NCI-H774 (cell line): ENCODE data around the gene TMOD2.

Source experiments
- DNase-seq: peaks from one replicate; lab custom pipeline; 2025; lab: John Stamatoyannopoulos, UW

TMOD2 gene

DNA sequence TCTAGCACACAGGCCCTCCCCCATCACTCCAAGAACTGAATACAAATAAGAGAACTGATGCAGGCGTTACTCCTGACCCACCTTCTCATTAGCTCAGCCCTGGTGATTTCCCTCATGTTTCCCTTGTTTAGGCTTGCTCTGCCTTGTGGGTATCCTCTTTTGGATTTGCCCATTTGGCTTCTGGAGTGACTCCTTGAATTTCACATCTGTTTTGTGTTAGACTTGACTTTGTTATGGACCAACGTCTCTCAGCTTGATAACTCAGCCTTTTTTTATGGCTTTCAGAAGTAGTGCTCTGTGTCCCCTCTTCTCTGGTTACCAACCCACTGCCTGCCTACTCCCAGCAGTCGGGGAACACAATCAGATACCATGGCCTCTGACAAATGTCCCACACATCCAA is 66.8 kb downstream of the TMOD2 start:
- DNase-seq = no peak

- DNase-seq = no peak
Observed at GRCh38 chr15:51825698-51826097, 74.3 kb downstream of the TMOD2 start.

- DNase-seq = no peak
Observed at GRCh38 chr15:51828621-51829375, 77.4 kb downstream of the TMOD2 start.

DNA sequence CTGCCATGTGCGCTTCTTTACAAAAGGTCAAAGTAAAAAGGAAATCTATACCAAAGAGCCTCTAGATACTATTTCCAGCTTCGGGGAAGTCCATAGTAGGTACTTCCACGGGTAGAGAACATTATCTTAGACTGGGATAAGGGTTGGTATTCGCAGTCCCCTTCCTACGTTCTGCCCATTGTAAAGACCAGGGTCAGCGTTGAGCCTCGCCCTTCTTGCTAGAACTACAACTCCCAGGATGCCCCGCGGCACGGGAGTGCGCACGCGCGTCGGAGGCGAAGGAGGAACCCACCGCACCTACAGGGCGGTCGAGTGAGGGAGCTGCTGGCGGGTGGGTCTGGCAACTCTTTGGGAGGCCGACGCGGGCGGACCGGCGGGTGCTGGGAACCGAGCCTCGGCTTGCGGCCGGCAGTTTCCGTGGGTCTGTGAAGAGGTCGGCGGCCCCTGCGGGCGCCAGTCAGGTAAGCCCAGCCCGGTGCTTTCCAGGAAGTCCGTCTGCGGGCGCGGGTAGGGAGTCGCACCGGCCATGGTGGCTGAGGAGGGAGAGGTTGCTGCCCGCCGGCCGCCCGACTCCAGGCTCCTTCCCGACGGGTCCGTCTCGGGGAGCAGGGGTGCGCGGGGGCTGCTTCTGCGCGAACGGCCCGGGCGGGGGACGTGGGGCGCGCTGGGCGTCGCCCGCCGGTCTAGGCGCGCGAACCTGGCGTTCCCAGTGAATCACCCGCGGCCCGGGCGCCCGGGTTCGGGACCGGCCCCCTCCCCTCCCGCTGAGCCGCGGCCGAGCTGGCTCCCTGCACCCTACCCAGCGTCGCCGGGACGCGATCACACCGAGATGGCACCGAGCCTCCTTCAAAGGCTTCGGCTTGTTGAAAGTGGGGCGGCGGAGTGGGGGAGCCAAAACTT is 78.2 kb downstream of the TMOD2 start, which contains the start of gene TMOD3:
TMOD3 (plus strand) TSS at position 278 of the 900 bp plus-strand sequence. CDS start 33,232 bp downstream, outside the sequence.
- DNase-seq = peak; percentile 89

DNA sequence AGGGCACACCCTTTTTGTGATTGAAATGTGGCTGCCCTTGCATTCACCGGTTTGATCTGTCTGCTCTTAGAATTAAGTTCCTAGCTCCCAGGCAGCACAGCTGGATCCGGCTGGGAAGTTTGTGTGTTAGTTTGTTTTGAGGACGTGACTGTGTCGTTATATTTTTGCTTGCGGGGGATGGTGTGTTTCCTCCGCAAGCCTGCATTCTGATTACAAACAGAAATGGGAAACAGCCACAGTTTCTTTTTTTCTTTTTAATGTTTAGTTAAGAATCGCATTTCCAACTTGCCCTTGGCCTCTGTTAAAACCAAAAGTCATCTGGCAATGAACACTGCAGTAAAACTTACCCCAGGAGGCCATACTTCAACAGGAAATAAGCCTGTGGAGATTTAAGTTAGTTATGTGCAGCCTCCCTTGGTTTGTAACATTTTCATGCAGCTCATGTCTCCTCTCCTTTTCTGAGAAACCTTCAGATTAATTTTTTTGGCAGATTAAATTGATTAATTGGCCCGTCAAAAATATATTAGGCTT is 78.9 kb downstream of the TMOD2 start:
- DNase-seq = no peak

DNA sequence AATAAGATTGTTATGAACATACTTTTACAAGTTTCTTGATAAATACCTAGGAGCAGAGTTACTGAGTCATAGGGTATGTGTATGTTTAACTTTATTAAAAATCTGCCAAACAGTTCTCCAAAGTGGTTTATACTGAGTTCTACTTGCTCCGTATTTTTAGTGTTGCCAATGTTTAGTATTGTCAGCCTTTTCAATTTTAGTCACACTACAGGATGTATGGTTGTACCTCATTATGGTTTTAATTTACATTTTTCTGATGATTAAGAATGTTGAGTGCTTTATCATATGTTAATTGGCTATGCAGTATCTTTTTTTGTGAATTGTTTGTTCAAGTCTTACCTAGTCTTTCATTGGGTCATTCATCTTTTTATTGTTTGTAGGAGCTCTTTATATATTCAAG is 82.4 kb downstream of the TMOD2 start:
- no peak for DNase-seq

DNA sequence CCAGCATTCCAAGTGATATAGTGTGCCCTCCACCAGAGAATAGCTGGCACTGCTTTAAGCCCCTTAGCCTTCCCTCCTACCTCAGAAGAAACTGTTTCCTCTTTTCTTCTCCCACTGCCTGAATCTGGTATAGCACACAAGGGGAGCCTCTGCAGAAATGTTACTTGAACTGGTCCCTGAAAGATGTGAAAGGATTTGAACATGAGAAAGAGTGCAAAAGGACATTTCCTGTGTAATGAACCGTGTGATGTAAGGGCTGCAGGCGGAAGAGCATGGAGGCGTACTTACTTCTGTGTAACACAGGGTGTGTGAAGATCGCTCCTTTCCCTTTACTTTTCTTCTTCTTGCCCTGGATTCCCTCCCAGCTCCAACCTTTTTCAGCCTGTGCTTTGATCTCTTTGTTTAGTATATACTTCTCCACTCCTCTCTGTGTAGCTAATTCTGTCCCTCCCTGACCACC is 86.4 kb downstream of the TMOD2 start:
- DNase-seq = no peak

GRCh38 chr15:51838270-51838669 is 86.9 kb downstream of the TMOD2 start:
- no peak for DNase-seq

- DNase-seq = no peak
Observed at GRCh38 chr15:51840692-51841091, 89.3 kb downstream of the TMOD2 start.

GRCh38 chr15:51841406-51842040 is 90.1 kb downstream of the TMOD2 start:
- no peak for DNase-seq

GRCh38 chr15:51842265-51842664 is 90.9 kb downstream of the TMOD2 start:
- DNase-seq = no peak

DNA sequence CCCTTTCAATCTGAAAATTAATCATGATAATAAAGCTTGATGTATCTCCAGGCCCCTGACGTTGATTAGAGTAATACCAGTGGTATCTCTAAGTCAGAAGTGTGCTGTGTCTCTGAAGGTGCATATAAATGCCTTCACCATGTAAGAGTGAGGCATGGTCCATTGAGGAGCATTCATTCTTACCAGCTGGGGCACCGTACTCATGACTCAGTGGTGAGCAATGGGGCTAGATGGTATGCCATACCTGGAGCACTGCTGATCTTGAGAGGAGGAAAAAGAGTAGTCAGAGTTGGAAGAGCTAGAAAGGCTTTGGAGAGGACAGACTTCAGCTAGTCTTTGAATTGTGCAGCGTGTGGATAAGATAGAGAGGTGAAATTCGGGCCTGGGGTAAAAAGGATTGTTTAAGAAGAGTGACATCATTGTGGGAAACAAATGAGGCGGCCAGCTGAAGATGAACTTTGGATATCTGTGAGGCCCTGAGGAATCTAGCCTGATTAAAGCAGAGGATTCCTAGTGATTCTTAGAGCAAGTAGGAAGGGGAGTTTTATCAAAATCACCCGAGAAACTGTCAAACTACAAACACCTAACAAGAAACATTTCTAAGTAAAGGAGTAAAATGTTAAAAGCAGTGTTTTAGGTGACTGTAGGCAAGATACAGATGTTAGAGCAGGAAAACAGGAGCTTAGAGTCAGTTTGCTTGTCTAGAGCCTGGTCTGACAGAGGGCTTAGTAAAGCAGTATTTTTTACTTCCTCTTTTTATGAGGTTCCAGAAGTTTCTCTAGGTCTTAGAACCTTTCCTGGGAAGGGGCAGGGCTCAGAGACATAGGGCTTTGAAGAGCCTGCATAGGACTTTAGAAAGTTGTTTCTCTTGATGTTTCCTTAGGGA is 91.7 kb downstream of the TMOD2 start:
- no peak for DNase-seq

DNA sequence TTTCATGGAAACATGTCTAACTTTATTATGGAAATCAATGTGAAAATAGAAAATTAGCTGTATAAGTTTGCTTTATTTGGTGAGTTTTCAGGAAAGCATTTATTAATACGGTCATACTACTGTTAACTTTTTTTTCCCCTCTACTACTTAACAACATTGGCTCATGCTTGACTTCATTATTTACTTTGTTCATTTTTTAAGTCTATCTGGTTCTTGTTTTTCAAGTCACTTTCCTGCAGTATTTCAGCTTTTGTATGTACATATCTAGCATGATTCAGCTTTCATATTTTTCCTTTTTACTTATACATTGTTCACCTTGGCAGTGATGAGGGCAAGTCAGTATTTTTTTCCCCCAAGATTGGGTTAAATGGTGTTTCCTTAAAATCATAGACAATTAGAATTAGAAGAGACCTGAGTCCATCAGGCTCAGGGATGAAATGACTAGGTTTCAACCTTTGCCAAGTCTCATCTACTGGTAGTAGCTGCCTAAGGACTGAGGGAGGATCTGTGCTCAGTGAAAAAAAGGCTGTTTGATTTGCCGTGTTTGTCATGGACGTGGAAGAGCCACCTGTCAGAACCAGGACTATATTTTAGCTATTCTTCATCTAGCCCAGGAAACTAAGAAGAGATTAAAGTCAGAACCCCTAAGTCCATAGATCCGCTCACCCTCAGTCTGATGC is 93.5 kb downstream of the TMOD2 start:
- no peak for DNase-seq

GRCh38 chr15:51846066-51846462 is 94.7 kb downstream of the TMOD2 start:
- no peak for DNase-seq

- no peak for DNase-seq
Observed at GRCh38 chr15:51846463-51847230, 95.2 kb downstream of the TMOD2 start.

DNA sequence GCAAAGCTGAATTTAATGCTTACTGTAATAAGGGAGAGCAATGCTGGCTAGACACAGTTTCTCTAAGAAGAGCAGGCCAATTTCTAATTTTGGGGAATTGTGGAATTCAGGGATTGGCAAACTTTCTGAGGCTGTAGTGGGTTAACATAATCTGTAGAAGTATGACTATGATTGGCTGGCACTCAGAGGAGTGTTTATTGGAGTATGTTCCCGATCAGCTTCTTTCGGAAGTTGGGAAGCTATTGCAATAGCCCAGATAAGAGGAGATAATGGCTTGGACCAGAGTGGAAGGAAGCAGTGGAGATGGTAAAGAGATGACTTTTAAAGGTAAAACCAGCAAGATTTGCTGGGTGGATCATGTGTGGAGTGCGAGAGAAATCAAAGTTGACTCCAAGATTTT is 97.4 kb downstream of the TMOD2 start:
- DNase-seq = no peak

DNA sequence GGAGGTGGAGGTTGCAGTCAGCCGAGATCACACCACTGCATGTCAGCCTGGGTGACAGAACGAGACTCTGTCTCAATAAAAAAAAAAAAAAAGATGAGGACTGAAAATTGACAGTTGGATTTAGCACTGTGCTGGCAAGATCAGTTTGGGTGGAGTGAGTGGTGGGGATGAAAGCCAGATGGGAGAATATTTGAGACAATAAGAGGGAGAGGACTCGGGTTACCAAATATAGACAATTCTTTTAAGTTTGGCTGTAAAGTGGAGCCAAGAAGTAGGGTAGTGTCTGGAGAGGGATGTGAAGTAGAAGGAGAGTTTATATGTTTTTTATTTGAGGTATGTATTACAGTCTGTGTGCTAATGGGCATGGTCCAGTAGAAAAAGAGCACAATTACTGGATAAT is 98.5 kb downstream of the TMOD2 start:
- no peak for DNase-seq

DNA sequence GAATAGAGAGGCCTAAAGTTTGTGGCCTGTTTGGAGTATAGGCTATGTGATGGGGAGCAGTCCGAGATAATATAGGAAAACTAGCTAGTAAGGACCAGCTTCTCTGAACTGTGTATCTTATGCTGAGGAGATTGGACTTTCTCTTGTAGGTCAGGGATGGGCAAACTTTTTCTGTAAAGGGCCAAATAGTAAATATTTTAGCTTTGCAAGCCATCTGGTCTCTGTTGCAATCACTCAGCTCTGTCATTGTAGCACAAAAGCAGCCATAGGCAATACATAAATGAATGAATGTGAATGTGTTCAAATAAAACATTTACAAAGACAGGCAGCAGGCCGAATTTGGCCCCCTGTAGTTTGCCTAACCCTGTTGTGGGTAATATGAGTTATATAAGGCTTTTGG is 102.6 kb downstream of the TMOD2 start:
- no peak for DNase-seq

DNA sequence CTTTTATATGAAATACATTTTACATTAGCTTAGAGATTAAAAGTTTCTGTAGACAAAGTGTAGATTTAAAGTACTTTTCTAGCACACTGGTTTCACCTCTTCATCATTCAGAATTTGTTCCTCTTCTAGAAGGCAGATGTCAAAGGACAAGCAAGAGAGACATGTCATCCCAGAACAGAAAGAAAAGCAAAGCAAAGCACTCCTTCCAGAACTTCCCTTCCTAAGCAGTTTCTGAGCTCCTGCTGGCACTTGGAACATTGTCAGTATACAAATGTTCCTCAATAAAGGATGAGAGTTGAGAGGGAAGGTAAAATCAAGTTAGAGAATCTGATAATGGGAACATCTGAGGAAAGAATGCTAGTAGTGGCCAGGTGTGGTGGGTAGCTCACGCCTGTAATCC is 104.2 kb downstream of the TMOD2 start:
- no peak for DNase-seq
